K562 (cell line): ENCODE results near the gene GRIK1. TPM values are rescaled to one million over a fixed set of nuclear protein-coding genes. Genes with fewer than 3 reads are reported as not detected.

Experiments
- BHLHE40 ChIP-seq: IDR thresholded peaks from 2 replicates; pipeline ENCODE4 v1.6.1; 2011; ENCODE audit warnings: low read length, improper control_type of control experiment
- CBX8 ChIP-seq: fragments of 200-600 bp; sonication (generic); IDR thresholded peaks from 2 replicates; pipeline ENCODE4 v1.6.1; 2012; ENCODE audit warnings: borderline replicate concordance, mixed run types, low read depth, mild to moderate bottlenecking, moderate library complexity, mixed read lengths, low read length, control low read depth, inconsistent platforms; ENCODE audit not compliant: poor library complexity, severe bottlenecking; ENCODE audit errors: extremely low read depth
- CXXC5 ChIP-seq: fragments of 250-450 bp; sonication (Bioruptor Pico); IDR thresholded peaks from 2 replicates; pipeline ENCODE4 v1.8.0; 2022; ENCODE audit warnings: inconsistent platforms, mild to moderate bottlenecking, moderate library complexity
- EGR1 ChIP-seq: fragments of 450-650 bp; conservative IDR thresholded peaks from 2 replicates; pipeline ENCODE4 v1.6.1; 2017; ENCODE audit warnings: mild to moderate bottlenecking
- HMG20B ChIP-seq: fragments of 250-450 bp; sonication (Bioruptor Pico); IDR thresholded peaks from 2 replicates; pipeline ENCODE4 v1.5.0; 2021; ENCODE audit warnings: mild to moderate bottlenecking
- HNRNPUL1 ChIP-seq: fragments of 200-400 bp; formaldehyde crosslinking; IDR thresholded peaks from 2 replicates; pipeline ENCODE4 v1.6.1; 2017; ENCODE audit warnings: low read length
- HOMEZ ChIP-seq: fragments of 250-450 bp; sonication (Bioruptor Pico); IDR thresholded peaks from 2 replicates; pipeline ENCODE4 v1.4.0; 2020; ENCODE audit warnings: mild to moderate bottlenecking, moderate library complexity
- ILF3 ChIP-seq: fragments of 450-650 bp; IDR thresholded peaks from 2 replicates; pipeline ENCODE4 v1.6.1; 2018; ENCODE audit warnings: antibody characterized with exemption, mild to moderate bottlenecking, moderate library complexity, borderline replicate concordance
- NCOA2 ChIP-seq, 2 experiments: fragments of 450-650 bp; IDR thresholded peaks; 2 replicates each; pipeline ENCODE4 v1.6.1; 2018; ENCODE audit warnings: mild to moderate bottlenecking in 2 of 2, moderate library complexity in 1 of 2; ENCODE audit not compliant: partially characterized antibody in 2 of 2
- PHB2 ChIP-seq: fragments of 450-650 bp; IDR thresholded peaks from 2 replicates; pipeline ENCODE4 v1.6.1; 2017; ENCODE audit warnings: low read depth
- POLR2G ChIP-seq: fragments of 200-400 bp; formaldehyde crosslinking; IDR thresholded peaks from 2 replicates; pipeline ENCODE4 v1.6.1; 2017; ENCODE audit warnings: low read depth, mild to moderate bottlenecking, antibody characterized with exemption, low read length, moderate library complexity
- PRPF4 ChIP-seq: fragments of 200-400 bp; formaldehyde crosslinking; IDR thresholded peaks from one replicate; pipeline ENCODE4 v1.6.1; 2017; ENCODE audit warnings: low read length, low read depth, mild to moderate bottlenecking; ENCODE audit not compliant: insufficient read depth, poor library complexity, severe bottlenecking
- TAL1 ChIP-seq: fragments of 450-650 bp; IDR thresholded peaks from 2 replicates; pipeline ENCODE4 v1.6.1; 2016; ENCODE audit warnings: mild to moderate bottlenecking
- TEAD1 ChIP-seq, 2 experiments: fragments of 450-650 bp in 1 of 2; sonication (generic) in 1 of 2; formaldehyde crosslinking; IDR thresholded peaks; 2 replicates each; pipeline versions ENCODE4 v1.4.0 to v1.8.0; 2020 to 2022; ENCODE audit warnings: mild to moderate bottlenecking in 2 of 2, missing genetic modification reagents in 1 of 2
- ZBTB2 ChIP-seq: fragments of 450-650 bp; IDR thresholded peaks from 2 replicates; pipeline ENCODE4 v1.6.1; 2016; ENCODE audit warnings: antibody characterized with exemption
- ZBTB8A ChIP-seq: fragments of 450-650 bp; IDR thresholded peaks from 2 replicates; pipeline ENCODE4 v1.6.1; 2018; ENCODE audit warnings: mild to moderate bottlenecking, moderate library complexity; ENCODE audit not compliant: partially characterized antibody
- ZFP36 ChIP-seq: fragments of 150-350 bp; IDR thresholded peaks from 2 replicates; pipeline ENCODE4 v1.6.1; 2018; ENCODE audit warnings: low read length, low read depth; ENCODE audit not compliant: partially characterized antibody
- ZHX1 ChIP-seq: fragments of 150-350 bp; conservative IDR thresholded peaks from 2 replicates; pipeline ENCODE4 v1.6.1; 2014; ENCODE audit warnings: low read length
- ZNF224 ChIP-seq: sonication (generic); formaldehyde crosslinking; IDR thresholded peaks from 2 replicates; pipeline ENCODE4 v1.8.0; 2022; ENCODE audit warnings: mild to moderate bottlenecking, missing genetic modification reagents
- ZNF232 ChIP-seq: sonication (generic); formaldehyde crosslinking; IDR thresholded peaks from 2 replicates; pipeline ENCODE4 v1.8.0; 2022; ENCODE audit warnings: mild to moderate bottlenecking, missing genetic modification reagents
- ZNF431 ChIP-seq: sonication (generic); formaldehyde crosslinking; IDR thresholded peaks from 2 replicates; pipeline ENCODE4 v1.8.0; 2022; ENCODE audit warnings: mild to moderate bottlenecking, missing genetic modification reagents
- ZNF696 ChIP-seq: fragments of 250-450 bp; sonication (Bioruptor Pico); conservative IDR thresholded peaks from 2 replicates; pipeline ENCODE4 v1.4.0; 2020; ENCODE audit warnings: mild to moderate bottlenecking, moderate library complexity
- polyA plus RNA-seq, 8 experiments: library from polyadenylated mRNA; depleted of rRNA in 4 of 8; stranded (reverse) in 5 of 8; unstranded in 3 of 8; fragments of >200 nt; fragmentation: Nextera tagmentation in 2 of 8; fragmentation: Illumina TruSeq in 1 of 8; extraction: Ambion mirVana in 2 of 8; extraction: Trizol in 1 of 8; gene quantifications; 2 replicates each; pipeline versions ENCODE4 v1.2.1 to v1.2.3, GENCODE V29; 2011 to 2014; ENCODE audit warnings: inconsistent platforms in 1 of 8, missing spikeins in 1 of 8
- total RNA-seq, 7 experiments: library from RNA; depleted of rRNA in 6 of 7; stranded (reverse); fragments of >200 nt in 6 of 7; fragmentation: Illumina TruSeq in 2 of 7; extraction: Trizol in 2 of 7; gene quantifications; 2 replicates each; pipeline versions ENCODE4 v1.2.1 to v1.2.3, GENCODE V29; 2011 to 2021; ENCODE audit warnings: low replicate concordance in 1 of 7

The GRIK1 gene
- total and polyA plus RNA-seq, 9 of the 15 experiments (the other 6 are each of a cell fraction or from before 2014, with no cell fraction given), result 0.17 to 2.8 (median 0.53) TPM

- TF ChIP-seq NCOA2 (IDR thresholded peaks at IDR 0.05; ENCODE audit: partially characterized antibody in 2 of 2) (peak; percentile 78 to 86), HOMEZ (CRISPR knock-in tag) (peak; percentile 56; the same call in 1 of the 2 replicates), ZNF232 (peak; percentile 93), ZBTB8A (no peak), ZNF224 (no peak), ZHX1 (no peak), HMG20B (CRISPR knock-in tag) (no peak), POLR2G (no peak), BHLHE40 (peak; percentile 93), ZBTB2 (0 out of 2 replicates have a peak, but pooled peaks have one; percentile 78), CXXC5 (CRISPR knock-in tag) (peak; percentile 99), HNRNPUL1 (no peak), PHB2 (peak; percentile 91), TEAD1 (CRISPR knock-in tag; IDR thresholded peaks at IDR 0.05) (peak; percentile 88 to 90), ZFP36 (no peak), PRPF4 (no peak), ZNF696 (no peak), CBX8 (no peak), ILF3 (peak; percentile 96; the same call in 1 of the 2 replicates), ZNF431 (no peak), EGR1 (no peak), TAL1 (peak; percentile 99)
Measured at GRCh38 chr21:29641635-29642550, 297.9 kb downstream of the GRIK1 start (continued).
